HAP-1 (cell line): Measurements from ENCODE around the gene LIPF.
A peak's percentile ranks its signal among the peaks of the same experiment; 100 is the strongest.
"Not testable (repeated sequence)": the region's sequence is repeated elsewhere in the genome, so short reads cannot be mapped to it uniquely, and the experiment has no call there.

ENCODE experiments used
- DNase-seq, 2 experiments: peaks; one replicate each; pipeline ENCODE4 v3.0.0-alpha.2; 2016 to 2020; ENCODE audit warnings: low spot score in 2 of 2
- H3K27me3 ChIP-seq: fragments of 250-450 bp; sonication (Bioruptor Pico); 2 replicates; pipeline ENCODE4 v1.5.1; 2020; ENCODE audit warnings: low read depth, mild to moderate bottlenecking, moderate library complexity
- H3K36me3 ChIP-seq: fragments of 250-450 bp; sonication (Bioruptor Pico); replicated peaks from 2 replicates; pipeline ENCODE4 v1.5.1; 2020; ENCODE audit warnings: mild to moderate bottlenecking
- H3K4me1 ChIP-seq: fragments of 250-450 bp; sonication (Bioruptor Pico); 2 replicates; pipeline ENCODE4 v1.5.1; 2020; ENCODE audit warnings: mild to moderate bottlenecking
- H3K4me3 ChIP-seq: fragments of 250-450 bp; sonication (Bioruptor Pico); 2 replicates; pipeline ENCODE4 v1.5.1; 2020; ENCODE audit warnings: mild to moderate bottlenecking, moderate library complexity
- H3K9me3 ChIP-seq: fragments of 250-450 bp; sonication (Bioruptor Pico); 2 replicates; pipeline ENCODE4 v1.5.1; 2020; ENCODE audit warnings: mild to moderate bottlenecking, moderate library complexity
- in situ Hi-C: fragments of 300-500 bp; cut with MboI; formaldehyde crosslinking; loops from 3 replicates; pipeline ENCODE4 v1.14.3; 2020; ENCODE audit warnings: low sequenced_read_pairs, inconsistent platforms, mixed read lengths

The LIPF gene

GRCh38 chr10:88693392-88694020 lies 29.3 kb downstream of the LIPF start:
- no peak overlapping the region for H3K4me3 ChIP-seq
- H3K27me3 ChIP-seq = no peaks in the 10 kb centered on the region
- peak in 1 of 2 experiments; percentile 13 for DNase-seq
- no peaks in the 10 kb centered on the region for H3K36me3 ChIP-seq
- in situ Hi-C loops = loop anchor here (25.0 kb wide), 1 partner anchor 119 kb away; the partner anchor contains the start of gene LIPM
- H3K9me3 ChIP-seq = no peaks in the 10 kb centered on the region
- H3K4me1 ChIP-seq = peaks cover 7% of the 10 kb centered on the region; the same call in 1 of the 2 replicates

DNA sequence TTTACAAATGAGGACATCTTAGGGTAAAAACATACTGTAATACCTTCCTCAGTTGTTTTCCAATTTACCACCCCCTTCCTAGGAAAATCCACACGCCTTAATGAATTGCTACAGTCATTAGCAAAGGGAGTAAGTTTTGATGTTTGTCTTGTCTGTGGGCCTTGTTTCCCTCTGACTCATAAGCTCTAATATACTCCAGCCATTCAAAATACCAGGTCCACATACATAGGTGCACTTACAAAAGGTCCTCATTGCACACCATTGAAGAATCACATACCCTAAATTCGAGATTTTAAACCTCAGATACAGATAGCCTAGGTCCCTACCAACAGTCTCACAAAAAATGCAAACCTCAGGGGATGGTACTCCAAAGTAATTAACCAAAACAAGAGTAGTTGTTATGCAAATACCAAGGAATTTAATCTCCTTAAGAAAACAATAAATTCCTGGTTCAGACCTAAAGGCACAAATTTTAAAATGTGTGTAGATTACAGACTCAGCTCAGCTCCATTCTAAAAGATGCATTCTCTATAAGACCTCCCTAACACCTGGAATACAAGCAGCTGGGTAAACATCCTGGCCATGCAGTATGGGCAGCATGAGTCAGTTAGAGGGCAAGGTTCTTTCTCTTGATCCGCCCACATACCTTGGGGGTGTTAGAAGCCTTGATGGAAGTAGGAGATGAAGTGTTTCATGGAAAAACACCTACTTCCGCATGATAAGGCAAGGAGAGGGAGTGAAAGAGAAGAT lies 38.8 kb downstream of the LIPF start:
- peak; percentile 66 to 74 for DNase-seq
- Histone ChIP-seq H3K36me3 (no peaks in the 10 kb centered on the region), H3K27me3 (no peaks in the 10 kb centered on the region), H3K4me1 (peaks cover 18% of the 10 kb centered on the region), H3K4me3 (no peak overlapping the region), H3K9me3 (no peaks in the 10 kb centered on the region)
- in situ Hi-C loops = no loop called here

GRCh38 chr10:88705958-88706357 lies 41.7 kb downstream of the LIPF start, which contains the start of gene LIPK:
Gene LIPK, plus strand, starts transcription at chr10:88706249. Its CDS starts 18,295 bp downstream, at chr10:88724544.
- Histone ChIP-seq H3K4me3 (no peak within 1 kb of the TSS), H3K9me3 (no peaks in the 10 kb centered on the region), H3K36me3 (no peaks in the 10 kb centered on the region), H3K4me1 (peaks cover 23% of the 10 kb centered on the region), H3K27me3 (no peaks in the 10 kb centered on the region)
- in situ Hi-C loops = no loop called here
- no peak for DNase-seq

DNA sequence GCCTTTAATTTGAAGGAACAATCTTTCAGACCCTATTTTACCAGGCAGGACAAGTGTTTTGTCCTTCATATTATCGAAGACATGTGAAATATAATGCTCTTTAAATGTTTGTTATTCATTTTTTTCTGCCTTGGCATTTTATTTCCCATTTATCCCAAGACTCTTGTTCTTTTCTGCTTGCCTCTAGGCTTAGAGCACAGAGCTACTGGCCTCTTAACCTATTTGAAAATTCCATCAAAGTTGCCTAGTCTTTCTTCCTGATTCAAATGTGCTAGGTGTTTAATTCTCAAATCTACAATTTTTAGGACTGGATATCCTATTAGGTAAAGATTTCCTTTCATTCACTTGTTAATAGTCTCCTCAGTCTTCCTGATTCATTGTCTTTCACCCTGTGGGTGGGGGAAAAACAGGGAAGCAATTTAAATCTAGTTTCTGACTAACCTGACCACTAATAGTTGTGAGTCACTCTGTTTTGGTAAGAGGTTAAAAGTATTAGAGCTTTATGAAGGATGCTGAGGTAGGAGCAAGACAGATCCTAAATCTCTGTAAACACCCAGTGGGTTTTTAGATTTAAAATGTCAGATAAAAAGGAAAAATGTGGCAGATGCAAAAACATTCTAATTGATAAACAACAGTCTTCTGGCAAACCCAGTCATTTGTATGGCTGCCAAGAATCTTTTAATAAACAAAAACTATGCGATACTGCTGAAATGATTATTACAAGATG lies 43.4 kb downstream of the LIPF start:
- DNase-seq = peak in 1 of 2 experiments; percentile 10
- Histone ChIP-seq H3K27me3 (no peaks in the 10 kb centered on the region), H3K36me3 (no peaks in the 10 kb centered on the region), H3K9me3 (no peaks in the 10 kb centered on the region), H3K4me1 (peaks cover 23% of the 10 kb centered on the region), H3K4me3 (no peak overlapping the region)
- in situ Hi-C loops = no loop called here

GRCh38 chr10:88709361-88709760 lies 45.1 kb downstream of the LIPF start:
- in situ Hi-C loops, DNase-seq, H3K4me3 ChIP-seq, H3K27me3 ChIP-seq, H3K36me3 ChIP-seq, H3K9me3 ChIP-seq: not testable (repeated sequence)
- H3K4me1 ChIP-seq = peaks cover 12% of the 10 kb centered on the region

DNA sequence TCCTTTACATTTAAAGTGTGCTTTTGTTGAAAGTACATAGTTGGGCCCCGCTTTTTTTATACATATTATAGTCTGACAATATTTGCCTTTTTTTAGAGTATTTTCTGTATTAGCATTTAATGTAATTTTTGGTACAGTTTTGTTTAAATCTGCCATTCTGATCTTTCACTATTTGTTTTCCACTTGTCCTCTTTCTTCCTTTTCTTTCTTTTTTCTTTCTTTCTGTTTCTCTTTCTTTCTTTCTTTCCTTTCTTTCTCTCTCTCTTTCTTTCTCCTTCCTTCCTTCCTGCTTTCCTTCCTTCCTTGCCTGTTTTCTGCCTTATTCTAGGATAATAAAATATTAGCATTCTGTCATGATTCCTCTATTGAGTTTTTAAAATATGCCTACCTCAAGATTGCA lies 51.3 kb downstream of the LIPF start:
- Histone ChIP-seq H3K4me1 (no peaks in the 10 kb centered on the region), H3K9me3 (no peaks in the 10 kb centered on the region), H3K36me3 (no peaks in the 10 kb centered on the region), H3K4me3 (no peak overlapping the region), H3K27me3 (no peaks in the 10 kb centered on the region)
- in situ Hi-C loops = no loop called here
- DNase-seq = no peak

DNA sequence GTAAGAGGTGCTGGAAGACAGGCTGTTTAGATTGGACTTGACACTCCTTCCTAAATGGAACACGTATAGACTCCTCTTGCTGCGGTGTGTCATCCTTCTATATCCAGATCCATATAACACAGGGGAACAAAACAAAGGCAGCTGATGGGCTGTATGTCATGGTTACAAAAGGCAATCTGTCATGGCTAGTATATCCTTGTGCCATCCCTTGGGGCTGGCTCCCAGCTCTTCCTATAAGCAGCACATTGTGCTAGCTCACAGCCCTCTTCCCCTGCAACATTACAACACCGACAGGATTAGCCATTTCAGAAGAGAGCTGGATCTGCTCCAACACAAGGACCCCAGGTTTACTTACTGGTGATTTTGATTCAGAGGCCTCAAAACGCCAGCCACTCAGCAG lies 57.1 kb downstream of the LIPF start:
- in situ Hi-C loops = no loop called here
- Histone ChIP-seq H3K4me1 (no peaks in the 10 kb centered on the region), H3K27me3 (no peaks in the 10 kb centered on the region), H3K36me3 (no peaks in the 10 kb centered on the region), H3K4me3 (no peak overlapping the region), H3K9me3 (no peaks in the 10 kb centered on the region)
- DNase-seq = no peak

DNA sequence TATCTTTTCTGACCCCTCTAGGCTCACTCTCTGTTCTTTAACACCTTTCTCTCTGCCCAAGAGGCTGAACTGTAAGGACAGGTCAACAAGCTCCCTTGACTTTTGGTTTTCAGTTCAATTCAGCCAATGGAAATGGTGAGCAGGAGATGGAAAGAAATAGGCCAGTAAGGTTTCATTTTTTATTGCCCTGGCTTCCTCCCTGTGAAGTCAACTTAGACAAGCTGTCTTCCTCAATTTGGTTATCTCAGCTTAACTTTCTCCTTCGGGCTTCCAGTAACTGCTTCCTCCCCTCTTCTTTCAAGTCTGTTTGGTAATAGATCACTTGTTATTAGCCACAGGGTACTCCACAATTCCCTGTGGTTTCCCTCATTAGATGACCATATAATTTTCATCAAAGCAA lies 61.6 kb downstream of the LIPF start:
- DNase-seq = no peak
- Histone ChIP-seq H3K27me3 (no peaks in the 10 kb centered on the region), H3K36me3 (no peaks in the 10 kb centered on the region), H3K9me3 (no peaks in the 10 kb centered on the region), H3K4me3 (no peak overlapping the region), H3K4me1 (no peaks in the 10 kb centered on the region)
- in situ Hi-C loops = no loop called here

DNA sequence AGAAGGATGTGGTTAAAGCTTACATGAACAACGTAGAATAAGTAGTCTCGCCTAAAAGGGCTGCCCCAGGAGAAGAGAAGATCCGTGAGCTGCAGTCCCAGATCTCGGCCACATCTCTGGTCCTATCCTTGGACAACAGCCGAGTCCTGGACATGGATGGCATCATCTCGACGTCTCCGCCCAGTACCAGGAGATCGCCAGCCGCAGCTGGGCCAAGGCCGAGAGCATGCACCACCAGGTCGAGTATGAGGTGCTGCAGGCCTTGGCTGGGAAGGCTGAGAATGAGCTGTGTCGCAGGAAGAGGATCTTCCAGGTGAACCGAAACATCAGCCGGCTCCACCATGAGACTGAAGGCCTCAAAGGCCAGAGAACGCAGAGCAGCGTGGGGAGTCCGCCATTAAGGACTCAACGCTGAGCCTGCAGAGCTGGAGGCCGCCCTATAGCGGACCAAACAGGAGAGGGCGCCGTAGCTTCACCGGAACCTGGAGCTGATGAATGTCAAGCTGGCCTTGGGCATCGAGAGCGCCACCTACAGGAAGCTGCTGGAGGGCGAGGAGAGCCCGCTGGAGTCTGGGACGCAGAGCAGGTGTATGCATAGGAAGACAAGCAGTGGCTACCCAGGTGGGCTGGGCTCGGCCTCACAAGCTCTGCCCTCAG lies 64.0 kb downstream of the LIPF start:
- Histone ChIP-seq H3K27me3 (no peaks in the 10 kb centered on the region), H3K4me3 (no peak overlapping the region), H3K36me3 (no peaks in the 10 kb centered on the region), H3K9me3 (no peaks in the 10 kb centered on the region), H3K4me1 (peaks cover 9% of the 10 kb centered on the region)
- DNase-seq = peak in 1 of 2 experiments; percentile 85
- in situ Hi-C loops = no loop called here
